ENCODE results near the gene KIAA1755. TPM values are rescaled to one million over a fixed set of nuclear protein-coding genes. Genes with fewer than 3 reads are reported as not detected.
A peak's percentile ranks its signal among the peaks of the same experiment; 100 is the strongest.

KIAA1755 gene
- total and polyA plus RNA-seq, 9 of the 15 experiments (the other 6 are each of a cell fraction or from before 2014, with no cell fraction given) = not detected

DNA sequence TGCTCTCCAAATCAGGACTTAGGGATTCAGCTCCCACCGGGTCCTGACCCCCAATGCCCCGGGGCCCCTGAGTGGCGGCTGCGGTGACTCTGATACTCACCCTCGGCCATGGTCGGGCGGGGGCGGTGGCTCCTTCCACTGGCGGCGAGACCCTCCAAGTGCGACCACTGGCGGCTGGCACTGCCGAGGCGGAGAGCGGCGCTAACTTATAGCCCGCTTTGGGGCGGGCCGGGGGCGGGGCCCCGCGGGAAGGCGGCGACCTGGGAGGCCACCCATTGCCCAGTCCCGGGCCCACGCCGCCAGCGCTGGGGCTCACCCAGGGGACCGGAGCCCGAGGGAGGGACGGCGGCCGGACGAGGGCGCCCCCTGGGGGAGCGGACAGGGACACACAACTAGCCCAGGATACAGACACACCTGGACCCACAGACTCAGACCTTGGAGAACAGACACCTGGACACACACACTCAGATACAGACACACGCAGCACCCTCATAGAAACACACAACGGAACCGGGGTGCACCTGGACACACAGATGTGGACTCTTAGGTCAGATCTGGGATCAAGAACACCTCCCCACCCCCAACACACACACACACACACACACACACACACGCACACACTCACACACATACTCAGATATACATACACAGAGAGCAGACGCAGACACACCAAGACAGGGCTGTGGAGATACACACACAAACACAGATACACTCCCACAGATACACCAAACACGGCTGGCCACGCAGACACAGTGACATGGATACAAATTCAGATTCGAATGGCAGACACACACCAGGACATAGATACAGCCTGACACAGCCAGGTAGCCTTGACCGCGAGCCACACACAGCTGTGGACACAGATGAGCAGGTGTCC lies 95.2 kb downstream of the KIAA1755 start, which contains the start of gene TGM2 (continued):
- TF ChIP-seq, protein P1, sequence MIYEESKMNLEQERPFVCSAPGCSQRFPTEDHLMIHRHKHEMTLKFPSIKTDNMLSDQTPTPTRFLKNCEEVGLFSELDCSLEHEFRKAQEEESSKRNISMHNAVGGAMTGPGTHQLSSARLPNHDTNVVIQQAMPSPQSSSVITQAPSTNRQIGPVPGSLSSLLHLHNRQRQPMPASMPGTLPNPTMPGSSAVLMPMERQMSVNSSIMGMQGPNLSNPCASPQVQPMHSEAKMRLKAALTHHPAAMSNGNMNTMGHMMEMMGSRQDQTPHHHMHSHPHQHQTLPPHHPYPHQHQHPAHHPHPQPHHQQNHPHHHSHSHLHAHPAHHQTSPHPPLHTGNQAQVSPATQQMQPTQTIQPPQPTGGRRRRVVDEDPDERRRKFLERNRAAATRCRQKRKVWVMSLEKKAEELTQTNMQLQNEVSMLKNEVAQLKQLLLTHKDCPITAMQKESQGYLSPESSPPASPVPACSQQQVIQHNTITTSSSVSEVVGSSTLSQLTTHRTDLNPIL (CRISPR knock-in tag; IDR thresholded peaks at IDR 0.05) = no peak
- TF ChIP-seq FOSL1 (tag; conservative IDR thresholded peaks at IDR 0.05) = no peak; the same call in 1 of the 2 replicates
- TF ChIP-seq SMC3 (conservative IDR thresholded peaks at IDR 0.05; ENCODE audit: insufficient read depth, low read depth, low read length) = peak; percentile 87
- TF ChIP-seq ZNF133 (CRISPR knock-in tag; IDR thresholded peaks at IDR 0.05) = no peak
- TF ChIP-seq ZNF717 (CRISPR knock-in tag; IDR thresholded peaks at IDR 0.05) = no peak
- no peak for TF ChIP-seq CREBBP (IDR thresholded peaks at IDR 0.05; ENCODE audit: low read depth, low read length)
- no peak for TF ChIP-seq HDAC6 (IDR thresholded peaks at IDR 0.05; ENCODE audit: low read depth, low read length)
- no peak for TF ChIP-seq POLR3G (IDR thresholded peaks at IDR 0.05; ENCODE audit: extremely low read depth, insufficient read length, insufficient replicate concordance)
- TF ChIP-seq, protein P2, sequence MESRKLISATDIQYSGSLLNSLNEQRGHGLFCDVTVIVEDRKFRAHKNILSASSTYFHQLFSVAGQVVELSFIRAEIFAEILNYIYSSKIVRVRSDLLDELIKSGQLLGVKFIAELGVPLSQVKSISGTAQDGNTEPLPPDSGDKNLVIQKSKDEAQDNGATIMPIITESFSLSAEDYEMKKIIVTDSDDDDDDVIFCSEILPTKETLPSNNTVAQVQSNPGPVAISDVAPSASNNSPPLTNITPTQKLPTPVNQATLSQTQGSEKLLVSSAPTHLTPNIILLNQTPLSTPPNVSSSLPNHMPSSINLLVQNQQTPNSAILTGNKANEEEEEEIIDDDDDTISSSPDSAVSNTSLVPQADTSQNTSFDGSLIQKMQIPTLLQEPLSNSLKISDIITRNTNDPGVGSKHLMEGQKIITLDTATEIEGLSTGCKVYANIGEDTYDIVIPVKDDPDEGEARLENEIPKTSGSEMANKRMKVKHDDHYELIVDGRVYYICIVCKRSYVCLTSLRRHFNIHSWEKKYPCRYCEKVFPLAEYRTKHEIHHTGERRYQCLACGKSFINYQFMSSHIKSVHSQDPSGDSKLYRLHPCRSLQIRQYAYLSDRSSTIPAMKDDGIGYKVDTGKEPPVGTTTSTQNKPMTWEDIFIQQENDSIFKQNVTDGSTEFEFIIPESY (CRISPR knock-in tag; IDR thresholded peaks at IDR 0.05) = no peak
- 0 out of 2 replicates have a peak, but pooled peaks have one; percentile 39 for TF ChIP-seq SUPT5H (IDR thresholded peaks at IDR 0.05)
- no peak for TF ChIP-seq POLR2H (tag; IDR thresholded peaks at IDR 0.05; ENCODE audit: low read depth)
- TF ChIP-seq KAT7 (CRISPR knock-in tag; IDR thresholded peaks at IDR 0.05; ENCODE audit: borderline replicate concordance) = 0 out of 2 replicates have a peak, but pooled peaks have one; percentile 46
- no peak for TF ChIP-seq FOXK1 (CRISPR knock-in tag; IDR thresholded peaks at IDR 0.05; ENCODE audit: borderline replicate concordance)
- peak; percentile 94 for TF ChIP-seq HLTF (IDR thresholded peaks at IDR 0.05)
- TF ChIP-seq ZNF699 (CRISPR knock-in tag; IDR thresholded peaks at IDR 0.05; ENCODE audit: insufficient replicate concordance) = no peak
- TF ChIP-seq ATF7 (IDR thresholded peaks at IDR 0.05) = peak; percentile 63
- TF ChIP-seq EWSR1 (IDR thresholded peaks at IDR 0.05; ENCODE audit: borderline replicate concordance, low read depth, partially characterized antibody) = no peak
- no peak for TF ChIP-seq TAF15 (IDR thresholded peaks at IDR 0.05; ENCODE audit: low read depth, low read length)
- no peak for TF ChIP-seq MEF2A (IDR thresholded peaks at IDR 0.05; ENCODE audit: control insufficient read depth, low read depth, low read length)
- TF ChIP-seq SMARCA5 (IDR thresholded peaks at IDR 0.05) = peak; percentile 71; the same call in 1 of the 2 replicates
- 0 out of 2 replicates have a peak, but pooled peaks have one; percentile 21 for TF ChIP-seq TARDBP (IDR thresholded peaks at IDR 0.05)
- TF ChIP-seq TAF9B (IDR thresholded peaks at IDR 0.05; ENCODE audit: partially characterized antibody) = no peak
- peak; percentile 54; the same call in 1 of the 2 replicates for TF ChIP-seq PHF8 (IDR thresholded peaks at IDR 0.05; ENCODE audit: borderline replicate concordance, low read length)
- no peak for TF ChIP-seq C11orf30 (IDR thresholded peaks at IDR 0.05; ENCODE audit: low read depth)
- TF ChIP-seq, protein P3, sequence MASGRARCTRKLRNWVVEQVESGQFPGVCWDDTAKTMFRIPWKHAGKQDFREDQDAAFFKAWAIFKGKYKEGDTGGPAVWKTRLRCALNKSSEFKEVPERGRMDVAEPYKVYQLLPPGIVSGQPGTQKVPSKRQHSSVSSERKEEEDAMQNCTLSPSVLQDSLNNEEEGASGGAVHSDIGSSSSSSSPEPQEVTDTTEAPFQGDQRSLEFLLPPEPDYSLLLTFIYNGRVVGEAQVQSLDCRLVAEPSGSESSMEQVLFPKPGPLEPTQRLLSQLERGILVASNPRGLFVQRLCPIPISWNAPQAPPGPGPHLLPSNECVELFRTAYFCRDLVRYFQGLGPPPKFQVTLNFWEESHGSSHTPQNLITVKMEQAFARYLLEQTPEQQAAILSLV (tag; IDR thresholded peaks at IDR 0.05) = no peak
- no peak for TF ChIP-seq ZNF77 (CRISPR knock-in tag; IDR thresholded peaks at IDR 0.05)

Data from K562 (cell line).